H1 (cell line): ENCODE data around the gene SLU7. TPM values are rescaled to one million over a fixed set of nuclear protein-coding genes. Genes with fewer than 3 reads are reported as not detected.

Experiments used
- CBX8 ChIP-seq: fragments of 300-800, 300-1000 bp; sonication (generic); IDR thresholded peaks from 2 replicates; pipeline ENCODE4 v1.7.1; 2016; ENCODE audit warnings: low read depth, low read length, borderline replicate concordance
- EP300 ChIP-seq, 2 experiments: IDR thresholded peaks; 1 replicate in 1 of 2; 2 replicates in 1 of 2; pipeline ENCODE4 v1.6.1; 2011 to 2012; ENCODE audit warnings: low read depth in 2 of 2, low read length in 2 of 2, mild to moderate bottlenecking in 2 of 2, borderline replicate concordance in 1 of 2, inconsistent platforms in 1 of 2, moderate library complexity in 1 of 2
- KDM4A ChIP-seq: IDR thresholded peaks from one replicate; pipeline ENCODE4 v1.7.1; 2012; ENCODE audit warnings: low read depth, mild to moderate bottlenecking, moderate library complexity, low read length, inconsistent platforms; ENCODE audit not compliant: severe bottlenecking
- MAFK ChIP-seq: IDR thresholded peaks from 2 replicates; pipeline ENCODE4 v1.6.1; 2012; ENCODE audit warnings: low read depth, mild to moderate bottlenecking, improper control_type of control experiment, low read length
- NANOG ChIP-seq: IDR thresholded peaks from 2 replicates; pipeline ENCODE4 v1.6.1; 2011; ENCODE audit warnings: low read length, low read depth, mild to moderate bottlenecking, inconsistent platforms; ENCODE audit not compliant: insufficient read depth, poor library complexity, severe bottlenecking
- RBBP5 ChIP-seq: IDR thresholded peaks from 2 replicates; pipeline ENCODE4 v1.7.1; 2012; ENCODE audit warnings: low read depth, mild to moderate bottlenecking, inconsistent platforms, low read length, moderate library complexity, borderline replicate concordance
- TAF7 ChIP-seq: optimal IDR thresholded peaks from 2 replicates; pipeline ENCODE3; 2011; ENCODE audit warnings: low read depth, mild to moderate bottlenecking, inconsistent platforms, low read length, moderate library complexity, borderline replicate concordance
- ZNF274 ChIP-seq: IDR thresholded peaks from 2 replicates; pipeline ENCODE4 v1.7.0; 2012; ENCODE audit warnings: low read length, borderline replicate concordance; ENCODE audit errors: extremely low read depth
- polyA plus RNA-seq, 7 experiments: library from polyadenylated mRNA; depleted of rRNA in 3 of 7; stranded (reverse) in 5 of 7; unstranded in 2 of 7; fragments of >200 nt in 5 of 7; fragments of 200-250 nt in 2 of 7; gene quantifications; 1 replicate in 5 of 7; 2 replicates in 1 of 7; 4 replicates in 1 of 7; pipeline versions ENCODE4 v1.2.1 to v1.2.3, GENCODE V29; 2011 to 2013; ENCODE audit warnings: missing spikeins in 2 of 7, mixed read lengths in 2 of 7
- total RNA-seq: library from RNA; stranded (reverse); fragmentation: NEBNext Ultra II Directional; extraction: Animal tissue kit (Norgen Biotek cat#: 25700); gene quantifications from 2 replicates; pipeline ENCODE4 v1.2.1, GENCODE V29; 2021
- TF ChIP-seq, protein P1 (sequence below): fragments of 300-600 bp; sonication (generic); IDR thresholded peaks from 2 replicates; pipeline ENCODE4 v1.7.1; 2012; ENCODE audit warnings: low read length, moderate library complexity, mild to moderate bottlenecking, inconsistent platforms; ENCODE audit not compliant: insufficient replicate concordance
- TF ChIP-seq, protein P2 (sequence below): IDR thresholded peaks from 2 replicates; pipeline ENCODE4 v1.6.1; 2012; ENCODE audit warnings: inconsistent platforms

SLU7 gene
- total and polyA plus RNA-seq, 2 of the 8 experiments (the other 6 are each of a cell fraction or from before 2014, with no cell fraction given), result 6.0 to 34.1 TPM

DNA sequence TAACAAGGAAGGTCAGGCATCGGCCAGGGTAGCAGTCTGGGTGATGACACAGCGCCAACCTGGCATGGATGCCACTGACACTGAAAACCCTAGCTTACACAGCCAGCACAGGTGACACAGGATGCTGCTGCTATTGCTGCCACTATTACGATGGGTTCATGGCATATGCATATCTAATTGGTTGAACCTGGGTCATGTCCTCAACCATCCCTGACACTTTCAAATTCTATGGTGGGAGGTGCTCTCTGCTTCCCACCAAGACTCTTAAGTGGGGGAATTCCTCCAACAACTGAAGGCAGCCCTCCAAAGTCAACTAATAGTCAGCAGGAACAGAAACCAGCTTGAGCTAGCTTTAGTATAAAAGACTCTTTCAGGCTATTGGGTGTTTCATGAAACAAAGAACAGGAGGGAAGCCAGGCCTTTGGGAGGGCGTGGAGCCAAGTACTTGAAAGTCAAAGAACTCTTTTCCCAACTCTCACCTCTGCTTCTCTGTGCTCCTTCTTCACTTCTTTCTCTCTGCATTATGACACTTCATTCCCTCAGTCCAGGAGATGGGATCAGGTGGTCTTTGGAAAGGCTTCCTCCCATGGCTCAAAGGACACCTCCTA lies 24.0 kb upstream of the SLU7 start (continued):
- TF ChIP-seq, protein P1, sequence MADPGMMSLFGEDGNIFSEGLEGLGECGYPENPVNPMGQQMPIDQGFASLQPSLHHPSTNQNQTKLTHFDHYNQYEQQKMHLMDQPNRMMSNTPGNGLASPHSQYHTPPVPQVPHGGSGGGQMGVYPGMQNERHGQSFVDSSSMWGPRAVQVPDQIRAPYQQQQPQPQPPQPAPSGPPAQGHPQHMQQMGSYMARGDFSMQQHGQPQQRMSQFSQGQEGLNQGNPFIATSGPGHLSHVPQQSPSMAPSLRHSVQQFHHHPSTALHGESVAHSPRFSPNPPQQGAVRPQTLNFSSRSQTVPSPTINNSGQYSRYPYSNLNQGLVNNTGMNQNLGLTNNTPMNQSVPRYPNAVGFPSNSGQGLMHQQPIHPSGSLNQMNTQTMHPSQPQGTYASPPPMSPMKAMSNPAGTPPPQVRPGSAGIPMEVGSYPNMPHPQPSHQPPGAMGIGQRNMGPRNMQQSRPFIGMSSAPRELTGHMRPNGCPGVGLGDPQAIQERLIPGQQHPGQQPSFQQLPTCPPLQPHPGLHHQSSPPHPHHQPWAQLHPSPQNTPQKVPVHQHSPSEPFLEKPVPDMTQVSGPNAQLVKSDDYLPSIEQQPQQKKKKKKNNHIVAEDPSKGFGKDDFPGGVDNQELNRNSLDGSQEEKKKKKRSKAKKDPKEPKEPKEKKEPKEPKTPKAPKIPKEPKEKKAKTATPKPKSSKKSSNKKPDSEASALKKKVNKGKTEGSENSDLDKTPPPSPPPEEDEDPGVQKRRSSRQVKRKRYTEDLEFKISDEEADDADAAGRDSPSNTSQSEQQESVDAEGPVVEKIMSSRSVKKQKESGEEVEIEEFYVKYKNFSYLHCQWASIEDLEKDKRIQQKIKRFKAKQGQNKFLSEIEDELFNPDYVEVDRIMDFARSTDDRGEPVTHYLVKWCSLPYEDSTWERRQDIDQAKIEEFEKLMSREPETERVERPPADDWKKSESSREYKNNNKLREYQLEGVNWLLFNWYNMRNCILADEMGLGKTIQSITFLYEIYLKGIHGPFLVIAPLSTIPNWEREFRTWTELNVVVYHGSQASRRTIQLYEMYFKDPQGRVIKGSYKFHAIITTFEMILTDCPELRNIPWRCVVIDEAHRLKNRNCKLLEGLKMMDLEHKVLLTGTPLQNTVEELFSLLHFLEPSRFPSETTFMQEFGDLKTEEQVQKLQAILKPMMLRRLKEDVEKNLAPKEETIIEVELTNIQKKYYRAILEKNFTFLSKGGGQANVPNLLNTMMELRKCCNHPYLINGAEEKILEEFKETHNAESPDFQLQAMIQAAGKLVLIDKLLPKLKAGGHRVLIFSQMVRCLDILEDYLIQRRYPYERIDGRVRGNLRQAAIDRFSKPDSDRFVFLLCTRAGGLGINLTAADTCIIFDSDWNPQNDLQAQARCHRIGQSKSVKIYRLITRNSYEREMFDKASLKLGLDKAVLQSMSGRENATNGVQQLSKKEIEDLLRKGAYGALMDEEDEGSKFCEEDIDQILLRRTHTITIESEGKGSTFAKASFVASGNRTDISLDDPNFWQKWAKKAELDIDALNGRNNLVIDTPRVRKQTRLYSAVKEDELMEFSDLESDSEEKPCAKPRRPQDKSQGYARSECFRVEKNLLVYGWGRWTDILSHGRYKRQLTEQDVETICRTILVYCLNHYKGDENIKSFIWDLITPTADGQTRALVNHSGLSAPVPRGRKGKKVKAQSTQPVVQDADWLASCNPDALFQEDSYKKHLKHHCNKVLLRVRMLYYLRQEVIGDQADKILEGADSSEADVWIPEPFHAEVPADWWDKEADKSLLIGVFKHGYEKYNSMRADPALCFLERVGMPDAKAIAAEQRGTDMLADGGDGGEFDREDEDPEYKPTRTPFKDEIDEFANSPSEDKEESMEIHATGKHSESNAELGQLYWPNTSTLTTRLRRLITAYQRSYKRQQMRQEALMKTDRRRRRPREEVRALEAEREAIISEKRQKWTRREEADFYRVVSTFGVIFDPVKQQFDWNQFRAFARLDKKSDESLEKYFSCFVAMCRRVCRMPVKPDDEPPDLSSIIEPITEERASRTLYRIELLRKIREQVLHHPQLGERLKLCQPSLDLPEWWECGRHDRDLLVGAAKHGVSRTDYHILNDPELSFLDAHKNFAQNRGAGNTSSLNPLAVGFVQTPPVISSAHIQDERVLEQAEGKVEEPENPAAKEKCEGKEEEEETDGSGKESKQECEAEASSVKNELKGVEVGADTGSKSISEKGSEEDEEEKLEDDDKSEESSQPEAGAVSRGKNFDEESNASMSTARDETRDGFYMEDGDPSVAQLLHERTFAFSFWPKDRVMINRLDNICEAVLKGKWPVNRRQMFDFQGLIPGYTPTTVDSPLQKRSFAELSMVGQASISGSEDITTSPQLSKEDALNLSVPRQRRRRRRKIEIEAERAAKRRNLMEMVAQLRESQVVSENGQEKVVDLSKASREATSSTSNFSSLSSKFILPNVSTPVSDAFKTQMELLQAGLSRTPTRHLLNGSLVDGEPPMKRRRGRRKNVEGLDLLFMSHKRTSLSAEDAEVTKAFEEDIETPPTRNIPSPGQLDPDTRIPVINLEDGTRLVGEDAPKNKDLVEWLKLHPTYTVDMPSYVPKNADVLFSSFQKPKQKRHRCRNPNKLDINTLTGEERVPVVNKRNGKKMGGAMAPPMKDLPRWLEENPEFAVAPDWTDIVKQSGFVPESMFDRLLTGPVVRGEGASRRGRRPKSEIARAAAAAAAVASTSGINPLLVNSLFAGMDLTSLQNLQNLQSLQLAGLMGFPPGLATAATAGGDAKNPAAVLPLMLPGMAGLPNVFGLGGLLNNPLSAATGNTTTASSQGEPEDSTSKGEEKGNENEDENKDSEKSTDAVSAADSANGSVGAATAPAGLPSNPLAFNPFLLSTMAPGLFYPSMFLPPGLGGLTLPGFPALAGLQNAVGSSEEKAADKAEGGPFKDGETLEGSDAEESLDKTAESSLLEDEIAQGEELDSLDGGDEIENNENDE, result no peak
- TF ChIP-seq TAF7 (no peak), KDM4A (no peak), ZNF274 (no peak), RBBP5 (no peak), CBX8 (no peak), NANOG (no peak), EP300 (IDR thresholded peaks at IDR 0.05; ENCODE audit: borderline replicate concordance in 1 of 2, low read depth in 2 of 2, low read length in 2 of 2) (no peak), MAFK (no peak)
- TF ChIP-seq, protein P2, sequence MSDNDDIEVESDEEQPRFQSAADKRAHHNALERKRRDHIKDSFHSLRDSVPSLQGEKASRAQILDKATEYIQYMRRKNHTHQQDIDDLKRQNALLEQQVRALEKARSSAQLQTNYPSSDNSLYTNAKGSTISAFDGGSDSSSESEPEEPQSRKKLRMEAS, result no peak
